Fibroblast of skin of scalp (primary cell): ENCODE data around the gene APPL2.
"Not testable (repeated sequence)": the region's sequence is repeated elsewhere in the genome, so short reads cannot be mapped to it uniquely, and the experiment has no call there.

Experiments
- DNase-seq: peaks from one replicate; pipeline ENCODE4 v3.0.0-alpha.2; 2013

The APPL2 gene

GRCh38 chr12:105256431-105256830 lies 20.5 kb upstream of the APPL2 start:
- DNase-seq, result not testable (repeated sequence)

- peak; percentile 41 for DNase-seq
Measured at GRCh38 chr12:105256011-105256410, 20.0 kb upstream of the APPL2 start.

- peak; percentile 94 for DNase-seq
Measured at GRCh38 chr12:105253866-105254513, 18.0 kb upstream of the APPL2 start.

- no peak for DNase-seq
Measured at GRCh38 chr12:105252901-105253300, 16.9 kb upstream of the APPL2 start.

- not testable (repeated sequence) for DNase-seq
Measured at GRCh38 chr12:105245776-105246427, 9.9 kb upstream of the APPL2 start.

GRCh38 chr12:105245291-105245690 lies 9.3 kb upstream of the APPL2 start:
- peak; percentile 60 for DNase-seq

- no peak for DNase-seq
Measured at GRCh38 chr12:105240228-105240627, 4.3 kb upstream of the APPL2 start.

GRCh38 chr12:105239304-105239703 lies 3.3 kb upstream of the APPL2 start:
- DNase-seq, result no peak

- peak; percentile 59 for DNase-seq
Measured at GRCh38 chr12:105237666-105238065, 1.7 kb upstream of the APPL2 start.

GRCh38 chr12:105235281-105235731 lies 668 bp downstream of the APPL2 start:
- DNase-seq, result no peak

GRCh38 chr12:105234197-105234596 lies 1.8 kb downstream of the APPL2 start:
- DNase-seq, result no peak

GRCh38 chr12:105233041-105233905 lies 2.7 kb downstream of the APPL2 start:
- no peak for DNase-seq

GRCh38 chr12:105231396-105231795 lies 4.6 kb downstream of the APPL2 start:
- no peak for DNase-seq

- no peak for DNase-seq
Measured at GRCh38 chr12:105229371-105229770, 6.6 kb downstream of the APPL2 start.

- no peak for DNase-seq
Measured at GRCh38 chr12:105228966-105229365, 7.0 kb downstream of the APPL2 start.

- DNase-seq, result peak; percentile 90
Measured at GRCh38 chr12:105228494-105228893, 7.5 kb downstream of the APPL2 start.

- DNase-seq, result peak; percentile 38
Measured at GRCh38 chr12:105227879-105228278, 8.1 kb downstream of the APPL2 start.

- peak; percentile 97 for DNase-seq
Measured at GRCh38 chr12:105226219-105226618, 9.8 kb downstream of the APPL2 start.

- DNase-seq, result no peak
Measured at GRCh38 chr12:105225505-105226015, 10.4 kb downstream of the APPL2 start.

- DNase-seq, result no peak
Measured at GRCh38 chr12:105224399-105224798, 11.6 kb downstream of the APPL2 start.

- no peak for DNase-seq
Measured at GRCh38 chr12:105223884-105224283, 12.1 kb downstream of the APPL2 start.

GRCh38 chr12:105223352-105223845 lies 12.6 kb downstream of the APPL2 start:
- DNase-seq, result peak; percentile 38
